Endothelial cell of umbilical vein (primary cell): ENCODE results near the gene FBLN2. TPM values are rescaled to one million over a fixed set of nuclear protein-coding genes. Genes with fewer than 3 reads are reported as not detected.

ENCODE experiments used
- BruUV-seq: library from RNA; stranded (reverse); fragments of 400-500 nt; replicated peaks from 2 replicates; lab custom pipeline; 2021; lab: Mats Ljungman, UMichigan
- CTCF ChIA-PET: fragments of 300-600, 350-600 bp; sonication (Branson Sonifier 250); formaldehyde crosslinking; loops from one replicate; lab custom pipeline; 2021; ENCODE audit warnings: antibody characterized with exemption, inconsistent platforms; lab: Charles Lee
- POLR2A ChIA-PET: fragments of 300-600, 350-600 bp; sonication (Branson Sonifier 250); formaldehyde crosslinking; loops from one replicate; lab custom pipeline; 2021; ENCODE audit warnings: antibody characterized with exemption, inconsistent platforms; lab: Charles Lee
- DNase-seq: peaks from one replicate; pipeline ENCODE4 v3.0.0-alpha.2; 2011; ENCODE audit warnings: low read depth, low spot score
- FAIRE-seq: peaks from 2 replicates; lab custom pipeline; 2011; peaks lifted over from hg19 to GRCh38; lab: Jason Lieb, UNC
- H2AFZ ChIP-seq: 2 replicates; pipeline ENCODE4 v1.6.0; 2012; ENCODE audit warnings: low read depth, low read length, control low read depth, inconsistent platforms
- H3K27ac ChIP-seq: 2 replicates; pipeline ENCODE4 v1.5.1; 2011; ENCODE audit warnings: low read depth, mild to moderate bottlenecking, control low read depth, low read length, moderate library complexity; ENCODE audit not compliant: insufficient read depth
- H3K27me3 ChIP-seq, 2 experiments: 2 replicates each; pipeline versions ENCODE4 v1.6.0 to v1.6.1; 2011; ENCODE audit warnings: low read length in 2 of 2, mixed read lengths in 1 of 2; ENCODE audit not compliant: control insufficient read depth in 2 of 2, insufficient read depth in 2 of 2
- H3K36me3 ChIP-seq, 2 experiments: 2 replicates in 1 of 2; 3 replicates in 1 of 2; pipeline ENCODE4 v1.5.1; 2011; ENCODE audit warnings: low read length in 2 of 2, mild to moderate bottlenecking in 1 of 2, moderate library complexity in 1 of 2; ENCODE audit not compliant: control insufficient read depth in 2 of 2, insufficient read depth in 2 of 2; ENCODE audit errors: extremely low read depth in 1 of 2
- H3K4me1 ChIP-seq: 3 replicates; pipeline ENCODE4 v1.5.1; 2011; ENCODE audit warnings: mild to moderate bottlenecking, low read length; ENCODE audit not compliant: control insufficient read depth, insufficient read depth; ENCODE audit errors: extremely low read depth
- H3K4me2 ChIP-seq: 2 replicates; pipeline ENCODE4 v1.6.1; 2011; ENCODE audit warnings: low read length, control low read depth, mixed read lengths; ENCODE audit not compliant: insufficient read depth
- H3K4me3 ChIP-seq, 3 experiments: fragments of 200-600 bp in 1 of 3; sonication (generic), shearing (Covaris generic) in 1 of 3; replicated peaks in 1 of 3; 2 replicates each; pipeline ENCODE4 v1.5.1; 2011 to 2016; ENCODE audit warnings: control low read depth in 3 of 3, low read length in 3 of 3, mild to moderate bottlenecking in 2 of 3, inconsistent platforms in 1 of 3, low read depth in 1 of 3, moderate library complexity in 1 of 3; ENCODE audit not compliant: insufficient read depth in 1 of 3
- H3K79me2 ChIP-seq: 2 replicates; pipeline ENCODE4 v1.6.0; 2012; ENCODE audit warnings: low read length, inconsistent platforms; ENCODE audit not compliant: control insufficient read depth, insufficient read depth
- H3K9ac ChIP-seq: replicated peaks from 2 replicates; pipeline ENCODE3; 2011; ENCODE audit warnings: low read length, control low read depth; ENCODE audit not compliant: insufficient read depth; ENCODE audit errors: extremely low read depth
- H3K9me1 ChIP-seq: replicated peaks from 3 replicates; pipeline ENCODE4 v1.6.0; 2011; ENCODE audit warnings: mild to moderate bottlenecking, low read length; ENCODE audit not compliant: control insufficient read depth, insufficient read depth; ENCODE audit errors: extremely low read depth
- H3K9me3 ChIP-seq: replicated peaks from 2 replicates; pipeline ENCODE4 v1.5.1; 2012; ENCODE audit warnings: low read length, inconsistent platforms; ENCODE audit not compliant: control insufficient read depth, insufficient read depth
- H4K20me1 ChIP-seq: replicated peaks from 2 replicates; pipeline ENCODE3; 2011; ENCODE audit warnings: mild to moderate bottlenecking, low read length; ENCODE audit not compliant: control insufficient read depth, insufficient read depth; ENCODE audit errors: extremely low read depth
- EZH2 ChIP-seq: IDR thresholded peaks from 2 replicates; pipeline ENCODE4 v1.6.1; 2012; ENCODE audit warnings: borderline replicate concordance, low read depth, mild to moderate bottlenecking, moderate library complexity, low read length, inconsistent platforms; ENCODE audit not compliant: severe bottlenecking
- FOS ChIP-seq: IDR thresholded peaks from 2 replicates; pipeline ENCODE4 v1.6.1; 2011; ENCODE audit warnings: mild to moderate bottlenecking, low read length, moderate library complexity, borderline replicate concordance; ENCODE audit not compliant: insufficient read depth
- GATA2 ChIP-seq: IDR thresholded peaks from 2 replicates; pipeline ENCODE4 v1.7.0; 2011; ENCODE audit warnings: low read depth, mild to moderate bottlenecking, moderate library complexity, mixed read lengths, low read length; ENCODE audit not compliant: insufficient read length, insufficient read depth
- JUN ChIP-seq: IDR thresholded peaks from 2 replicates; pipeline ENCODE4 v1.6.1; 2011; ENCODE audit warnings: borderline replicate concordance, low read depth; ENCODE audit not compliant: insufficient read length, insufficient read depth
- MYC ChIP-seq: IDR thresholded peaks from one replicate; pipeline ENCODE4 v1.6.1; 2011; ENCODE audit warnings: mild to moderate bottlenecking, low read depth, low read length
- POLR2A ChIP-seq: IDR thresholded peaks from 2 replicates; pipeline ENCODE4 v1.6.1; 2012; ENCODE audit warnings: low read depth, mild to moderate bottlenecking, control low read depth, low read length
- POLR2AphosphoS5 ChIP-seq: IDR thresholded peaks from 2 replicates; pipeline ENCODE4 v1.6.1; 2012; ENCODE audit warnings: low read depth, mild to moderate bottlenecking, control low read depth, low read length, moderate library complexity; ENCODE audit not compliant: insufficient read depth
- dilution Hi-C: fragments of 300-500 bp; cut with MboI; formaldehyde crosslinking; loops from one replicate; pipeline ENCODE4 v1.15.0; 2019; ENCODE audit warnings: low sequenced_read_pairs; ENCODE audit not compliant: extremely low pct_ligation_motif_present
- intact Hi-C: fragments of 100-400 bp; cut with micrococcal nuclease; formaldehyde crosslinking; loops from one replicate; pipeline ENCODE4 v1.10.0; 2022
- polyA plus RNA-seq, 4 experiments: library from polyadenylated mRNA; depleted of rRNA in 3 of 4; stranded (reverse) in 3 of 4; unstranded in 1 of 4; fragments of >200 nt; gene quantifications; 2 replicates each; pipeline versions ENCODE4 v1.2.1 to v1.2.3, GENCODE V29; 2011 to 2012; ENCODE audit warnings: missing spikeins in 1 of 4
- total RNA-seq: library from RNA; stranded (reverse); gene quantifications from 2 replicates; pipeline ENCODE4 v1.2.3, GENCODE V29; 2021
- TF ChIP-seq, protein P1 (sequence below), 2 donors: IDR thresholded peaks; 1 replicate in 1 of 2; 2 replicates in 1 of 2; pipeline ENCODE4 v1.5.1; 2011; ENCODE audit warnings: low read length in 2 of 2, mild to moderate bottlenecking in 2 of 2, moderate library complexity in 2 of 2, control low read depth in 1 of 2, inconsistent platforms in 1 of 2, low read depth in 1 of 2; ENCODE audit not compliant: insufficient read depth in 1 of 2; ENCODE audit errors: extremely low read depth in 1 of 2
- TF ChIP-seq, protein P2 (sequence below): IDR thresholded peaks from 2 replicates; pipeline ENCODE4 v1.6.1; 2011; ENCODE audit not compliant: insufficient read depth, insufficient read length

The FBLN2 gene
- total and polyA plus RNA-seq, 2 donors (not counting 3 experiments of a cell fraction or from before 2014, with no cell fraction given), result 1.4 to 1.9 TPM

DNA sequence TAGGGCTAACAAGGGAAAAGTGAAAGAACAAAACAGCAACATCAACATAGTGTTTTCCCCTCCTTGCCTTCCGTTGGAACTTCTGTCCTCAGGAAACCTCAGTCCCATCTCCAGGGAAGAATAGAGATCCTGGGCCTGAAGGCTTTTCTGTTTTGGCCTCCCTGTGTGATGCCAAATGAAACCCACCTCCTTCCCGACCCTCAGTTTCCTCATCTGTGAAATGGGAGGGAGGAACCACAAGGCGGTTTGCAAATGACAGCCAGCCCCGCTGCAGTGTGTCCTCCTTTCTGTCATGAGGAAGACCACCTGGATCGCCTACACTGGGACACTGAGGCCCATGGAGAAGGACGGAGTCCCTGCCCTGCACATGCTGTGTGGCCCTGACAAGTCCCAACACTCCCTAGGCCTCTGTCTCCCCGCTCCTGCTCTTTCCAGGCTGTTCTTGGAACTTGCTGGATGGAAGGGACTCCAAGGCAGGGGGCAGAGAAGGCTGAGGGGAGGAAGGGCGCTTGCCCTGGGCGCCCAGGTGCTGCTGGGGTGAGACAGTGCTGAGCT, 28.5 kb upstream of the FBLN2 start:
- no peaks in the 10 kb centered on the region for H3K9me3 ChIP-seq
- no peaks in the 10 kb centered on the region for H3K27me3 ChIP-seq
- dilution Hi-C loops, result no loop called here
- FAIRE-seq, result no peak
- H3K9ac ChIP-seq, result no peak overlapping the region
- ChIA-PET POLR2A (no interaction called here), CTCF (interaction anchor here (1.2 kb wide), 1 partner anchor 364 kb away, joined by 3 read pairs; no protein-coding TSS in a partner anchor)
- H3K4me3 ChIP-seq, result no peak overlapping the region
- no peak overlapping the region for H3K27ac ChIP-seq
- no peaks in the 10 kb centered on the region for H3K4me1 ChIP-seq
- no TSS peak for BruUV-seq
- H3K4me2 ChIP-seq, result no peak overlapping the region
- no peak overlapping the region for H2AFZ ChIP-seq
- DNase-seq, result no peak
- TF ChIP-seq JUN, result no peak
- no peak for TF ChIP-seq MYC
- no peak for TF ChIP-seq EZH2
- TF ChIP-seq, protein P1, sequence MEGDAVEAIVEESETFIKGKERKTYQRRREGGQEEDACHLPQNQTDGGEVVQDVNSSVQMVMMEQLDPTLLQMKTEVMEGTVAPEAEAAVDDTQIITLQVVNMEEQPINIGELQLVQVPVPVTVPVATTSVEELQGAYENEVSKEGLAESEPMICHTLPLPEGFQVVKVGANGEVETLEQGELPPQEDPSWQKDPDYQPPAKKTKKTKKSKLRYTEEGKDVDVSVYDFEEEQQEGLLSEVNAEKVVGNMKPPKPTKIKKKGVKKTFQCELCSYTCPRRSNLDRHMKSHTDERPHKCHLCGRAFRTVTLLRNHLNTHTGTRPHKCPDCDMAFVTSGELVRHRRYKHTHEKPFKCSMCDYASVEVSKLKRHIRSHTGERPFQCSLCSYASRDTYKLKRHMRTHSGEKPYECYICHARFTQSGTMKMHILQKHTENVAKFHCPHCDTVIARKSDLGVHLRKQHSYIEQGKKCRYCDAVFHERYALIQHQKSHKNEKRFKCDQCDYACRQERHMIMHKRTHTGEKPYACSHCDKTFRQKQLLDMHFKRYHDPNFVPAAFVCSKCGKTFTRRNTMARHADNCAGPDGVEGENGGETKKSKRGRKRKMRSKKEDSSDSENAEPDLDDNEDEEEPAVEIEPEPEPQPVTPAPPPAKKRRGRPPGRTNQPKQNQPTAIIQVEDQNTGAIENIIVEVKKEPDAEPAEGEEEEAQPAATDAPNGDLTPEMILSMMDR (IDR thresholded peaks at IDR 0.05; ENCODE audit: extremely low read depth in 1 of 2, insufficient read depth in 1 of 2, low read depth in 1 of 2, low read length in 2 of 2), result no peak
- TF ChIP-seq POLR2AphosphoS5, result no peak
- H3K79me2 ChIP-seq, result no peaks in the 10 kb centered on the region
- intact Hi-C loops, result no loop called here
- no peaks in the 10 kb centered on the region for H3K36me3 ChIP-seq
- H4K20me1 ChIP-seq, result no peaks in the 10 kb centered on the region
- no peaks in the 10 kb centered on the region for H3K9me1 ChIP-seq

DNA sequence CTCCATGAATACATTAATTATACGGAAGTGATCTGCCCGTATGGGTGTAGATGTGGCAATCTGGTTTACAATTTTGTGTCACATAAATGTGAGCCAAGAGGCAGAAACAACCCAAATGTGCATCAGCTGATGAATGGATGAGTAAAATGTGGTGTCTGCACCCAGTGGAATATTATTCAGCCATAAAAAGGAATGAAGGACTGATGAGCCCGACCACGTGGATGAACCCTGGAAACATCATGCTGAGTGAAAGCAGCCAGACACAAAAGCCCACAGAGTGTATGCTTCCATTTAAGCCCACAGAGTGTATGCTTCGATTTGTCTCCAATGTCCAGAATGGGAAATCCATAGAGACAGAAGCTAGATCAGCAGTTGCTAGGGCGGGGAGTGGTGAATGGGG, 27.6 kb upstream of the FBLN2 start:
- dilution Hi-C loops, result no loop called here
- Histone ChIP-seq H3K9me3 (no peaks in the 10 kb centered on the region), H2AFZ (no peak overlapping the region), H3K9ac (no peak overlapping the region), H3K79me2 (no peaks in the 10 kb centered on the region), H3K36me3 (no peaks in the 10 kb centered on the region), H3K4me1 (no peaks in the 10 kb centered on the region), H3K9me1 (no peaks in the 10 kb centered on the region), H4K20me1 (no peaks in the 10 kb centered on the region), H3K27ac (no peak overlapping the region), H3K4me2 (no peak overlapping the region), H3K27me3 (no peaks in the 10 kb centered on the region), H3K4me3 (no peak overlapping the region)
- TF ChIP-seq EZH2, result no peak
- TF ChIP-seq MYC, result no peak
- TF ChIP-seq POLR2AphosphoS5, result no peak
- no peak for TF ChIP-seq POLR2A
- no peak for TF ChIP-seq JUN
- TF ChIP-seq GATA2, result no peak
- TF ChIP-seq FOS, result no peak
- TF ChIP-seq, protein P1 (IDR thresholded peaks at IDR 0.05; ENCODE audit: extremely low read depth in 1 of 2, insufficient read depth in 1 of 2, low read depth in 1 of 2, low read length in 2 of 2), result no peak
- TF ChIP-seq, protein P2, sequence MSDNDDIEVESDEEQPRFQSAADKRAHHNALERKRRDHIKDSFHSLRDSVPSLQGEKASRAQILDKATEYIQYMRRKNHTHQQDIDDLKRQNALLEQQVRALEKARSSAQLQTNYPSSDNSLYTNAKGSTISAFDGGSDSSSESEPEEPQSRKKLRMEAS, result no peak
- DNase-seq (no peak), FAIRE-seq (no peak)
- ChIA-PET POLR2A (no interaction called here), CTCF (no interaction called here)
- BruUV-seq, result no TSS peak
- intact Hi-C loops, result no loop called here
